ENCODE results near the gene TEX264.

TEX264 gene

GRCh38 chr3:51750878-51751277 lies 79.8 kb downstream of the TEX264 start:
- TF ChIP-seq POLR2AphosphoS5 (IDR thresholded peaks at IDR 0.05; ENCODE audit: low read depth, low read length) (no peak), REST (IDR thresholded peaks at IDR 0.05; ENCODE audit: insufficient read depth in 1 of 2, low read depth in 2 of 2, low read length in 2 of 2) (no peak), SIN3A (IDR thresholded peaks at IDR 0.05; ENCODE audit: borderline replicate concordance, insufficient read depth, low read length) (no peak), FOXP2 (optimal IDR thresholded peaks at IDR 0.05; ENCODE audit: borderline replicate concordance, extremely low read depth, extremely low read length, insufficient read depth) (no peak), TAF1 (IDR thresholded peaks at IDR 0.05; ENCODE audit: borderline replicate concordance, insufficient read depth, low read length) (no peak)

GRCh38 chr3:51751287-51751686 lies 80.2 kb downstream of the TEX264 start:
- TF ChIP-seq SIN3A (IDR thresholded peaks at IDR 0.05; ENCODE audit: borderline replicate concordance, insufficient read depth, low read length): no peak
